HAP-1 (cell line): Measurements from ENCODE around the gene LRRN4CL.

ENCODE experiments used
- DNase-seq, 2 experiments: peaks; one replicate each; pipeline ENCODE4 v3.0.0-alpha.2; 2016 to 2020; ENCODE audit warnings: low spot score in 2 of 2
- H3K27me3 ChIP-seq: fragments of 250-450 bp; sonication (Bioruptor Pico); 2 replicates; pipeline ENCODE4 v1.5.1; 2020; ENCODE audit warnings: low read depth, mild to moderate bottlenecking, moderate library complexity
- H3K36me3 ChIP-seq: fragments of 250-450 bp; sonication (Bioruptor Pico); replicated peaks from 2 replicates; pipeline ENCODE4 v1.5.1; 2020; ENCODE audit warnings: mild to moderate bottlenecking
- H3K4me1 ChIP-seq: fragments of 250-450 bp; sonication (Bioruptor Pico); 2 replicates; pipeline ENCODE4 v1.5.1; 2020; ENCODE audit warnings: mild to moderate bottlenecking
- H3K4me3 ChIP-seq: fragments of 250-450 bp; sonication (Bioruptor Pico); 2 replicates; pipeline ENCODE4 v1.5.1; 2020; ENCODE audit warnings: mild to moderate bottlenecking, moderate library complexity
- H3K9me3 ChIP-seq: fragments of 250-450 bp; sonication (Bioruptor Pico); 2 replicates; pipeline ENCODE4 v1.5.1; 2020; ENCODE audit warnings: mild to moderate bottlenecking, moderate library complexity
- in situ Hi-C: fragments of 300-500 bp; cut with MboI; formaldehyde crosslinking; loops from 3 replicates; pipeline ENCODE4 v1.14.3; 2020; ENCODE audit warnings: low sequenced_read_pairs, inconsistent platforms, mixed read lengths

LRRN4CL gene

DNA sequence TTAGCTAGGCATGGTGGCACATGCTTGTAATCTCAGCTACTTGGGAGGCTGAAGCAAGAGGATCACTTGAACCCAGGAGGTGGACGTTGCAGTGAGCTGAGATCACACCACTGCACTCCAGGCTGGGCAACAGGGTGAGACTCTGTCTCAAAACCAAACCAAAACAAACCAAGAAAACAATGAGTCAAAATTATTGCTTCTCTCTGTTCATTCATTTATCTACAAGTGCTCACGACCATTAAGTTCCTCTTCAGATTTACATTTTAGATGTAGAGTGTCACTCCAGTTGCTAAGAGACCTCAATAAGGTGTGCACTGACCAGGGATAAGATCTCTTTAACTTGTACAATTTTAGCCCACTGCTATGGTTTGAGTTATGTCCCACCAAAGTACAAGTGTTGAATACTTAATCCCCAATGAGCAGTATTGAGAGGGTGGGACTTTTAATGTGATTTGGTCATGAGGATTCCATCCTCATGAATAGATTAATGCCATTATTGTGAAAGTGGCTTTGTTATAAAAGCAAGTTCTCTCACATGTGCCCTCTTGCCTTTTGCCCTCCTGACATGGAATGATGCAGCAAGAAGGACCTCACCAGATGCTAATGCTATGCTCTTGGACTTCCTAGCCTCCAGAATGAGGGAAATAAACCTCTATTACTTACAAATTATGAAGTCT is 30.1 kb upstream of the LRRN4CL start:
- in situ Hi-C loops = no loop called here
- Histone ChIP-seq H3K27me3 (no peaks in the 10 kb centered on the region), H3K4me3 (no peak overlapping the region), H3K4me1 (no peaks in the 10 kb centered on the region; the same call in 1 of the 2 replicates), H3K9me3 (no peaks in the 10 kb centered on the region), H3K36me3 (peaks cover 92% of the 10 kb centered on the region)
- DNase-seq = no peak

DNA sequence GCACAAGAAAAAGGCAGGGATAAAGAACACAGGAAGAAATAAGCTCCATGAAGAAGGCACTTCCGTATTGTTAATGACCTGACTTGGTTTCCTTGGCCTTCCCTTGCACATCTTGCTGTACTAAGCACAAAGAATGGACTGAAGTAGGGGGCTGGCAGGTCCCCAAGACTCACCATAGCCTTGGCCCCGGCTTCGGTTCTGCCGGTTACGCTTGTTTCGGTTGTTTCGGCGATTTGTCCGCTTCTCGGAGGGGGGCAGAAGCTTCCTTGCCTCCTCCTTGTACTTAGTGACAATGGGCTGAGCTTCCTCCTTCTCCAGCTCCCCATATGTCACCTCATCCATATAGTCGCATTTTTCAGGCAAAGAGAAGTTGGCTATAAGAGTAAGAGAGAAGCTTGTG is 27.5 kb upstream of the LRRN4CL start:
- DNase-seq = no peak
- Histone ChIP-seq H3K4me1 (no peaks in the 10 kb centered on the region), H3K27me3 (no peaks in the 10 kb centered on the region), H3K4me3 (no peak overlapping the region), H3K9me3 (no peaks in the 10 kb centered on the region), H3K36me3 (peaks cover 90% of the 10 kb centered on the region)
- in situ Hi-C loops = no loop called here

DNA sequence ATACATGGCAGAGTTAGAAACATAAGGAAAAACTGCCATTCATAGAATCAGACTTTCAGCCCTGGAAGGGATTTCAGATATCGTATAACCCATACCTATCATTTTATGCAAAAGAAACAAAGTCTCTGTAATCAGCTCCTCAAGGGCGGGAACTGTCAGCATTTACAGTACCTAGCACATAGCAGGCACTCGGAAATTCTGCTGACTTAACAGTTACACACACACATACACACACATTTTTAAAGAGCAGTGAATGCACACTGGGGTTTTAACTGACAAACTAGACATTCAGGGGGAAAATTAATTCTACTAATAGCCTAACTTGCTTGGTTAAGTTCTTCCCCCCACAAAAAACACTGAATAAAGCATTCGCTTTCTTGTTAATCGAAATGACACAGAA is 26.9 kb upstream of the LRRN4CL start:
- H3K9me3 ChIP-seq = no peaks in the 10 kb centered on the region
- DNase-seq = no peak
- no peaks in the 10 kb centered on the region for H3K4me1 ChIP-seq
- H3K27me3 ChIP-seq = no peaks in the 10 kb centered on the region
- in situ Hi-C loops = no loop called here
- H3K4me3 ChIP-seq = no peak overlapping the region
- H3K36me3 ChIP-seq = peaks cover 90% of the 10 kb centered on the region

DNA sequence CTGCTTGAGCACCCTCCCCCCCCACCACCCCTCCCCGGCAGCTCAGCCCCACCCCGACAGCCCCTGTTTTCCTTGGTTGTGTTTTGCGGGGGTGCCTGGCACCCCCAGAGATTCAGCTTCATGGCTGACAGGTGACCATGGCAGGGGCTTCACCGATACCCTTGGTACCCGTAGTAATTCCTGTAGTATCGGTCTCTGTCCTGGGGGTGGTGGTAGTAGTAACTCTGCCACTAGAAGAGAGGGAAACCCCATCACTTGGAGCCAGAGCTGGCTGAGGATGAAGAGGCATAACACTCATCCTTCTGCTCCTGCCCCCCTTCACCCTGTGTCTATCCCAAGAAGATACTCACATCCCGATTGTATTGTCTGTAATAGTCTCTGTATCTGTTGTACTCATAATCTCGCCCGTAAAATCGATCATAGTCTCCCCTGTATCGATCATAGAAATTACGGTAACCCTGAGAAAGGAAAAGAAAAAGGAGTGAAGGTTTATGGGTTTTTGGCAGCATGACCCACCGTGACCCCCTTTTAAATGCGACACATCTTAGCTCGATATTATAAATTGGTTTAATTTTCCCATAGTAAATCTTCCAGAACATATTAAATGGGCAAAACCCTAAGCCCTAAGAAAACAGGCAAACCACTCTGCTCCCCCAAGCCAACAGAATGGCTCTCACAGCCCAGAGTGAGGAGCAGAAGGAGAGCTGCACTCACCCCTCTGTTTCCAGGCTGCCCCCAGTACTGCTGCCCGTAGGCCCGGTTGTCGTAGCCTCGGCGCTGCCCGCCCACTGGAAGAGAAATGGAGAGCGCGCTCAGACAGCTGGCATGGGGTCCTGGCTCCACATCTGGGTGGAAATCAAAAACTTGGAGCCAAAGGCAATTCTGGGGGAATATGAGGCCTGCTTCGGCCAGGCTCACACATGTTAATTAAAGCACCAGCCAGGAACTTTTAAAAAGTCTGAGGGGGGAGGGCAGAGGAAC is 26.1 kb upstream of the LRRN4CL start:
- H3K4me1 ChIP-seq = no peaks in the 10 kb centered on the region
- H3K27me3 ChIP-seq = no peaks in the 10 kb centered on the region
- in situ Hi-C loops = no loop called here
- no peak for DNase-seq
- no peaks in the 10 kb centered on the region for H3K9me3 ChIP-seq
- peaks cover 93% of the 10 kb centered on the region for H3K36me3 ChIP-seq
- H3K4me3 ChIP-seq = no peak overlapping the region

DNA sequence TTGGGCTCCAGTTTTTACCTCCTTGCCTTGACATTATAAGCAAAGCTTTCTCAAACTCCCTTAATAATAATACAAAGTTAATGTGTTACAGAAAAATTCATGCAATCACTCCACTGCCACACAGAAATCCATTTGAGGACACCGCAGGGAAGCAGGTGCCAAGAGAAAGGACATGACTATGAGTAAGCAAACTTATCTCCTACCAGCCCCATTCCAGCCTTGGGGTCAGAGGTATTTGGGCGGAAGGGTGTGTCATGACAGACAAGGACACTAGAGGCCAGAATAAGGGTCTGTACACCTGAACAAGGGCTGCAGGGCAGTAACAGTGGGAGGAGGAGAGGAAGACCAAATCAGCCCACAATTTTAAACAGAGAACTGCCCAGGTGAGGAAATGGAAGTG is 24.0 kb upstream of the LRRN4CL start:
- no peak overlapping the region for H3K4me3 ChIP-seq
- H3K9me3 ChIP-seq = no peaks in the 10 kb centered on the region
- in situ Hi-C loops = no loop called here
- DNase-seq = no peak
- H3K27me3 ChIP-seq = no peaks in the 10 kb centered on the region
- H3K4me1 ChIP-seq = no peaks in the 10 kb centered on the region
- peaks cover 94% of the 10 kb centered on the region for H3K36me3 ChIP-seq

DNA sequence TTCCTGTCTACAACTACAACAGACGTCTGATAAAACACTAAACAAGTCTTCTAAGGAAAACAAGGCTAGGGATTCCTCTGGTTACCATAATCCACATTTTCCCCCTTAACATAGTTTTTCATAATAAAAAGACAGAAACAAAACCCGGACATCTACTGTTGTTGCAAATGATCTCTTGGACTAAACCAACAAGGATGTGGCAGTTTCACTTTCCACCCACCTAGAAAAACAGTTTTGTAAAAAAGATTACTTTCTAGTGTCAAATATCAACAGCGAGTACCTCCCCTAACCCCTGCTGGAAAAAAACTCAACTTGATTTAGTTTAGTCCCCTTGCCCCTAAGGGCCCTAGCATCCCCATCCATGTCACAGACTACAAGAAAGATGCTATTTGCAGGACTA is 23.5 kb upstream of the LRRN4CL start:
- H3K27me3 ChIP-seq = no peaks in the 10 kb centered on the region
- peaks cover 94% of the 10 kb centered on the region for H3K36me3 ChIP-seq
- DNase-seq = no peak
- no peak overlapping the region for H3K4me3 ChIP-seq
- no peaks in the 10 kb centered on the region for H3K4me1 ChIP-seq
- H3K9me3 ChIP-seq = no peaks in the 10 kb centered on the region
- in situ Hi-C loops = no loop called here

DNA sequence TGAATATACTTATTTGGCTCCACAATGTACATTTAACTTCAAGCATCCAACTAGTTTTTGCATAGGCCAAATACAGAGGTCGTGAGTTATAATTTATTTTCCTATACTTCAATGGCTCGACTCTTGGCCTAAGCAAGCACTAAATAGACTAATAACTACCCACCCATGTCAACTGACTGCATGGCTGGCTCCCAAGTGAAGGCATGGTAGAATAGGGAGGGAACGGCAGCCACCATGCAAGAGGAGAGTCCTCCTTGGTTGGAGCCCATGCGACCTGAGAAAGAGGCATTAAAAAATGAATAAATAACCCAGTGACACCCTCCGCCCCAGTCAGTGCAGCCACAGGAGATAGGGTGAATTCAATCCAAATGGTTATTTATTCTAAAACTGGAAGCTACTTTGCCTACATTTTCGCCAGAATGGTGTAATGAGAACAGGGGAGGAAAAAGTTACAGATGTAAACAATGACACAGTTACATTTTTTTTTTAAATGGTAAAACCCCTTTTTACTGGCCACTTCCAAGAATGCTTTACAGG is 23.0 kb upstream of the LRRN4CL start:
- DNase-seq = no peak
- Histone ChIP-seq H3K36me3 (peaks cover 94% of the 10 kb centered on the region), H3K27me3 (no peaks in the 10 kb centered on the region), H3K4me1 (no peaks in the 10 kb centered on the region), H3K4me3 (no peak overlapping the region), H3K9me3 (no peaks in the 10 kb centered on the region)
- in situ Hi-C loops = no loop called here

DNA sequence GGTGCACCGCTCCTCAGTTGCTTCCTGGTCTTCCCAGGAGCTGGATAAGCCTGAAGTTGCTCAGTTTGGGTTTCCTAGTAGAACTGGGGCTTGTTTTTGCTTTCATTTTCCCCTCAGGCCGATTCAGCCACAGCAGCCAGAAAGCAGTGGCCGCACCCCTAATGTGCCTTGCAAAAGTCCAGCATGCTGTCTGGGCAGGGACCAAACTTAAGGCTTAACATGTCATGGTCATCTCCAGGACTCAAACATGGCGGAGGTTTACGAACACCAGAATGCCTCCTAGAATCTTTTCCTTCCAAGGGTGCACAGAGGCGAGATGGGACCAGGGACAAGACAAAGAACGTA is 20.6 kb upstream of the LRRN4CL start:
- H3K36me3 ChIP-seq = peaks cover 85% of the 10 kb centered on the region
- in situ Hi-C loops = no loop called here

DNA sequence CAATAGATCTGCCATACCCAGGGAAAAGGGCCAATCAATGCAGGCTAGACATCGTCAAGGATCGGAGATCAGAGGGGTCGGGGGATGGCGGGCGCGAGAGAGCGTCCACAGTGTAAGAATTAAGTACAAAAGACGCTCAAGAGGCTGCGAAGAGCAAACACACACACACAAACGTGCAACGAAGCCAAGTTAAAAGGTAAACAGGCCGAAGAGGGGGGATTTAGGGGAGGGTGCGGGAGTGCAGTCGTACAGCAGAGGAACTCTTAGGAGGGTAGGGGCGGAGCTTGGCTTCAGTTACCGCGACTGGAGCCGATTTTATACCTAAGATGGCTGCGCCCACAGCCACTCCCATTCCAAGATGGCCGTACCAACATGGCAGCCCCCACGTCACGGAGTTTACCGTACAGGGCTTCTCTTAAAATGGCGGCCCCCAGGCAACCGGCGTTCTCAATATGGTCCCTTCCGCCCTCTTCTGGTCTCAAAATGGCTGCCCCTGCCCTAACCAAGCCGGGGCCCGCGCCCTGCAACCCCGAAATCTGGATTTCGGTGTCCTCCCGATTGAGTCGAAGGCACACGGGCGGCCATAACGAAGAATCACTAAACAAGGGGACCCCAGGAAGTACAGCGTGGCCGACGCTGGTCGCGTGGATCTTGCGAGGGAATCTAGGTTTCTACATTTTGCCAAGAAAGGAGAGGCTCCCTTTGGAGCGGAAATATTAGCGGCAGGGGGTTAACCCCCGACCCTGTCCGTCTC is 20.1 kb upstream of the LRRN4CL start:
- H3K4me1 ChIP-seq = peaks cover 11% of the 10 kb centered on the region
- H3K4me3 ChIP-seq = no peak overlapping the region
- in situ Hi-C loops = no loop called here
- peaks cover 85% of the 10 kb centered on the region for H3K36me3 ChIP-seq
- H3K9me3 ChIP-seq = no peaks in the 10 kb centered on the region
- no peaks in the 10 kb centered on the region for H3K27me3 ChIP-seq
- no peak for DNase-seq

More for the DNA sequence above, 20.6 kb upstream of the LRRN4CL start:
- DNase-seq = no peak
- no peaks in the 10 kb centered on the region for H3K27me3 ChIP-seq
- H3K4me3 ChIP-seq = no peak overlapping the region
- peaks cover 11% of the 10 kb centered on the region for H3K4me1 ChIP-seq
- H3K9me3 ChIP-seq = no peaks in the 10 kb centered on the region

DNA sequence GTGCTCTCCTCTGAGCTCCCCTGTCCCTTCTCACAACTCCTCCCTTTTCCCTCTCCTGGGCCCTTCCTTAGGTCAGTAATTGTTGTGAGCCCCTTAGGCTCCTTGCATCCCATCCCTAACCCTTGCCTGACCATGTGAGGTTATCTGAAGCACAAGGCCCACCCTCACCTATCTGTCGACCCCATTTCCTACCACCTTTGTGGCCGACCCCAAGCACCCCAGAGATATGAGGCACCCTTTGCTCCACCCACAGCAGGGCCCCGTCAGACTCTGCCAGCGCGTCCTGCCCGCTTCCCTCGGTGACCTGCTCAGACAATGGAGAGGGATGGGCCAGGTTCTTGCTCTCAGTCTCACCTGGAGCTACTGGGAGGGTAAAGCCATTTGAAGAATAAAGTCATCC is 19.5 kb upstream of the LRRN4CL start:
- H3K4me1 ChIP-seq = peaks cover 11% of the 10 kb centered on the region
- peaks cover 81% of the 10 kb centered on the region for H3K36me3 ChIP-seq
- no peak overlapping the region for H3K4me3 ChIP-seq
- DNase-seq = no peak
- no peaks in the 10 kb centered on the region for H3K27me3 ChIP-seq
- in situ Hi-C loops = no loop called here
- no peaks in the 10 kb centered on the region for H3K9me3 ChIP-seq

DNA sequence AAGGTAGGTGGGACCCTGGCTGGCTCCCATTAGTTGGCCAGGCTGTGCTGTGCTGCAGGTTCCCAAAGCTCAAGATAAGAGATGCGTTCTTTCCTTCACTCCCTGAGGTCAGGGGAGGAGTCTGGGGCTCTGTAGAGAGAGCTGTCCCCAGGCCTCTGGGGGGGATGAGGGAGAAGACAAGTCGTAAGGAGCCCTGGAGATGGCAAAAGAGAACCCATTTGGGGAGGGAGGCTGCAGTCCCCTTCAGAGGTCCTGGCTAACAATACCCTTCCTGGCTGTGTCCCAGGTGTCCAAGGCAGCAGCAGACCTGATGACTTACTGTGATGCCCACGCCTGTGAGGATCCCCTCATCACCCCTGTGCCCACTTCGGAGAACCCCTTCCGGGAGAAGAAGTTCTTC is 19.1 kb upstream of the LRRN4CL start:
- peaks cover 11% of the 10 kb centered on the region for H3K4me1 ChIP-seq
- peaks cover 81% of the 10 kb centered on the region for H3K36me3 ChIP-seq
- no peak for DNase-seq
- in situ Hi-C loops = no loop called here
- H3K27me3 ChIP-seq = no peaks in the 10 kb centered on the region
- no peaks in the 10 kb centered on the region for H3K9me3 ChIP-seq
- no peak overlapping the region for H3K4me3 ChIP-seq

DNA sequence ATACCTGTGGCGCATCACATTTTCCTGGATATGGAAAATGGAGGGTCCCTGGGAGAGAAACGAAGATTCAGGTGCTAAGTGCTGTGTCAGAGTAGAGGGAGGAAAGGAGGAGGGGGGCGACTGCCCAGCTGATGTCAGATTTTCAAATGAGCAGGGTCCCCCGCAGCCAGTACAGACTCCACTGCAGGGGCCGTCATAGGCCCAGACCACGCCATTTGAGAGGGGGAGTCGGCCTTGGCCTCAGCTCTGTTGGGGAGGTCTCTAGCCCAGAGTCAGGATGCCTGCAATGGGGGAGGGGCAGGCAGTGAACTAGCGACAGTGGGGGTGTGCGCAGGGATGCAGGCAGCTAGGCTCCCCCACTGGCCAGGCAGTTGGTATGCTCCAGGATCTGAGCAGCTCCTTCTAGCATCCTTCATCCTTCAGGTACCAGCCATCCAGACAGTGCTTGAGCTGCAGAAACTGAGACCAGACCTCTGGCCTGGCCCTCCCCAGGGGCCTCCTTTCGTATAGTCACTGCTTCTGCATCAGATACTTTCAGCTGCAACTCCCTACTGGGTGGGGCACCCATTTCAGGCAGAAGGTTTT is 18.0 kb upstream of the LRRN4CL start, which contains the start of the genes BSCL2 and GNG3:
Gene BSCL2 (minus strand): TSS at position 148 of the 585 bp plus-strand sequence. CDS start 229 bp downstream, outside the sequence.
Gene GNG3 (plus strand): TSS at position 400 of the 585 bp plus-strand sequence. CDS start 620 bp downstream, outside the sequence.
- peaks cover 11% of the 10 kb centered on the region for H3K4me1 ChIP-seq
- in situ Hi-C loops = no loop called here
- peaks cover 73% of the 10 kb centered on the region for H3K36me3 ChIP-seq
- H3K9me3 ChIP-seq = no peaks in the 10 kb centered on the region
- H3K27me3 ChIP-seq = no peaks in the 10 kb centered on the region
- DNase-seq = peak in 1 of 2 experiments; percentile 51
- H3K4me3 ChIP-seq = peak within 1 kb of the TSS; percentile 68

DNA sequence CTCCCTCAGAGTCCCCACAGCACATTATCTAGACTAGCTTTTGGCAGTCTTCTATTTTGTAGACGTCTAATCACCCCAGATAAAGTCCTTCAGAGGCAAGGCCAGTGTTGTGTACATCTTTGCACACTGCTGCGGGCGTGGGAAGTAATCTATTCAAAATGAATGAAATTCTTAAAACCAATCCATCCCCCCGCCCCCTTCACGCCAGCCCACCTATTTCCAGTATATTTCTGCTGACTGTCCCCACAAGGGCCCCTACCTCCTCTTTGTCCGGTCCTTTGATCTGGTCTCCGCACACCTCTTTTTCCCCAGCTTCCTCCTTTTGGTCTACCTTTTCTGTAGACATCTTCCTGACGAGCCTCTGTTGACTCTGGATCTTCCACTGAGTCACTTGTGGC is 17.5 kb upstream of the LRRN4CL start:
- no peak for DNase-seq
- peaks cover 73% of the 10 kb centered on the region for H3K36me3 ChIP-seq
- in situ Hi-C loops = no loop called here
- H3K4me3 ChIP-seq = no peak overlapping the region
- H3K4me1 ChIP-seq = peaks cover 11% of the 10 kb centered on the region
- no peaks in the 10 kb centered on the region for H3K27me3 ChIP-seq
- no peaks in the 10 kb centered on the region for H3K9me3 ChIP-seq
